Activated CD8-positive, alpha-beta T cell treated with anti-CD3 and anti-CD28 coated beads for 36 hours (primary cell): ENCODE measurements around the gene DEDD. TPM values are rescaled to one million over a fixed set of nuclear protein-coding genes. Genes with fewer than 3 reads are reported as not detected.

Source experiments
- ATAC-seq: fragments of 200-7000 bp; cut with Tn5 transposase; one replicate; pipeline ENCODE4 v1.10.0; 2021; ENCODE audit warnings: mild to moderate bottlenecking, moderate library complexity
- CTCF ChIA-PET: fragments of 350-600 bp; sonication (Branson Sonifier 250); formaldehyde crosslinking; loops from one replicate; lab custom pipeline; 2021; ENCODE audit warnings: antibody characterized with exemption; lab: Charles Lee
- POLR2A ChIA-PET: fragments of 350-600 bp; sonication (Branson Sonifier 250); formaldehyde crosslinking; loops from one replicate; lab custom pipeline; 2021; ENCODE audit warnings: antibody characterized with exemption; lab: Charles Lee
- DNase-seq: peaks from one replicate; pipeline ENCODE4 v3.0.0-alpha.2; 2020
- H3K27ac Mint-ChIP-seq: one replicate; pipeline ENCODE4 v1.8.0; 2021; ENCODE audit warnings: mild to moderate bottlenecking, mixed read lengths
- H3K27me3 Mint-ChIP-seq: one replicate; pipeline ENCODE4 v1.8.0; 2021; ENCODE audit warnings: mixed read lengths
- H3K36me3 Mint-ChIP-seq: one replicate; pipeline ENCODE4 v1.8.0; 2021; ENCODE audit warnings: low read depth, mixed read lengths
- H3K4me1 Mint-ChIP-seq: one replicate; pipeline ENCODE4 v1.8.0; 2021; ENCODE audit warnings: low read depth, mixed read lengths
- H3K4me3 Mint-ChIP-seq: one replicate; pipeline ENCODE4 v1.8.0; 2021; ENCODE audit warnings: mild to moderate bottlenecking, moderate library complexity, mixed read lengths
- H3K9me3 Mint-ChIP-seq: one replicate; pipeline ENCODE4 v1.8.0; 2021; ENCODE audit warnings: mixed read lengths
- intact Hi-C: fragments of 100-400 bp; cut with micrococcal nuclease; formaldehyde crosslinking; loops from one replicate; pipeline ENCODE4 v1.10.0; 2022
- total RNA-seq, 2 experiments: library from RNA; stranded (reverse); gene quantifications; one replicate each; pipeline ENCODE4 v1.2.3, GENCODE V29; 2021
- TF ChIP-seq, protein P1 (sequence below): fragments of 200-600 bp; IDR thresholded peaks from one replicate; pipeline ENCODE4 v1.8.0; 2022; ENCODE audit warnings: antibody characterized with exemption, mild to moderate bottlenecking

DEDD gene
- total RNA-seq, 2 experiments from 2014 or later, result 30.4 to 37.0 TPM

DNA sequence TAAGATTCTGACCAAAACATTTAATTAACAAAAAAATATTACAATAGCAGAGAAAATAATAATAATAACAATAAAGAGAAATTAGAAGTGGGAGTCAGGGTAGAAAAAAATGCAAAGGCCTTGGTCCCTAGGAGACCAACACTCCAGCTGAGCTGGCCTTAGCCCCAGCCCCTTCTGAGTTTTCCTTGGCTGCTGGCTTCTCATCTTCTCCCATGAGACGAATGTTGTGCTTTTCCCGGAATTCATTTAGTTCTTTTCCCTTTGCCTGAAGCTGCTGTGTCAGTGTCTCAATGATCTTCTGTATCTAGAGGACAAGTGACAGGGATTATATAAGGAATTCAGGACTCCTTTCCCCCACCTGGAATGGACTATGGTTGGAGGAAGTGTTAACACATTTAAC, 31.9 kb downstream of the DEDD start:
- TF ChIP-seq, protein P1, sequence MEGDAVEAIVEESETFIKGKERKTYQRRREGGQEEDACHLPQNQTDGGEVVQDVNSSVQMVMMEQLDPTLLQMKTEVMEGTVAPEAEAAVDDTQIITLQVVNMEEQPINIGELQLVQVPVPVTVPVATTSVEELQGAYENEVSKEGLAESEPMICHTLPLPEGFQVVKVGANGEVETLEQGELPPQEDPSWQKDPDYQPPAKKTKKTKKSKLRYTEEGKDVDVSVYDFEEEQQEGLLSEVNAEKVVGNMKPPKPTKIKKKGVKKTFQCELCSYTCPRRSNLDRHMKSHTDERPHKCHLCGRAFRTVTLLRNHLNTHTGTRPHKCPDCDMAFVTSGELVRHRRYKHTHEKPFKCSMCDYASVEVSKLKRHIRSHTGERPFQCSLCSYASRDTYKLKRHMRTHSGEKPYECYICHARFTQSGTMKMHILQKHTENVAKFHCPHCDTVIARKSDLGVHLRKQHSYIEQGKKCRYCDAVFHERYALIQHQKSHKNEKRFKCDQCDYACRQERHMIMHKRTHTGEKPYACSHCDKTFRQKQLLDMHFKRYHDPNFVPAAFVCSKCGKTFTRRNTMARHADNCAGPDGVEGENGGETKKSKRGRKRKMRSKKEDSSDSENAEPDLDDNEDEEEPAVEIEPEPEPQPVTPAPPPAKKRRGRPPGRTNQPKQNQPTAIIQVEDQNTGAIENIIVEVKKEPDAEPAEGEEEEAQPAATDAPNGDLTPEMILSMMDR, result no peak
- H3K4me3 Mint-ChIP-seq, result no peak overlapping the region
- DNase-seq (no peak), ATAC-seq (no peak)
- CTCF ChIA-PET, result interaction anchor here (1.0 to 9.4 kb wide), 8 partner anchors 12 to 103 kb away, joined by 3 to 200 read pairs (median 4); partner anchors contain the start of genes ARHGAP30 and USF1
- peaks cover 41% of the 10 kb centered on the region for H3K4me1 Mint-ChIP-seq
- intact Hi-C loops, result loop anchor here (5.0 kb wide), 1 partner anchor 33 kb away; the partner anchor contains the start of gene ARHGAP30
- H3K36me3 Mint-ChIP-seq, result peaks cover 24% of the 10 kb centered on the region
- no peaks in the 10 kb centered on the region for H3K27me3 Mint-ChIP-seq
- POLR2A ChIA-PET, result interaction anchor here (1.1 to 8.2 kb wide), 7 partner anchors 18 to 62 kb away, joined by 3 to 57 read pairs (median 3); partner anchors contain the start of genes ARHGAP30, TSTD1 and USF1
- no peaks in the 10 kb centered on the region for H3K9me3 Mint-ChIP-seq
- no peak overlapping the region for H3K27ac Mint-ChIP-seq

DNA sequence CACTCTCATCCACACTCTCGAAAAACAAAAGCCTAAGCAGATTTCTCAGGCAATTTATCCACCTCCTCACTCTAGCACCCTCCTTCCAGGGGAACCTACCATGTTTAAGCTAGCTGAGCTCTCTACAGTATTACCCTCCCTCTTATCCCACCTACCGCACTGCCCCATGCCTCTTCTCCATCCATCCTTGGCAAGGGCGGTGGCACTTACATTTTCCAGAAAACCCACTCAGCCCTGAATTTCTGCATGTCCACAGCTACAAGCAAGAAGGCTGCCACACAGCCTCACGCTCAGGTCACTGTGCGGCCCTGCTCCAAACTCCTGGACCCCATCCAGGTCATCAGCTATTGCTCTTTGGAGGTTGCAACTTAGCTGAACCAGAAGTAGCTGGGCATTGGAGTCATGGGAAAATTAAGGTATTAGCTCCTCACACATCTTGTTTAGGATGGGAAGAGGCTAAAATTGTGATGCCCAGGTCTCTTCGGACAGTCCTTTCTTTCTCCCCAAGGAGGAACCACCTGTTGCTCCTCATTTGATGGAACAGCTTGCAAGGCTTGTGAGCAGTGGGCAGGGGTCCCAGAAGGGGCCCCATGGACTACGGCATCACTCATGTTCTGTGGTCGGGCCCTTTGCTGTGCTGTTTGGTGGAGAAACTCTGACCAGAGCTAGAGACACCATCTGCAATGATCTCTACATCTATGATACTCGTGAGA, 33.2 kb downstream of the DEDD start:
- ChIA-PET POLR2A (interaction anchor here (0.7 to 8.2 kb wide), 15 partner anchors 15 to 217 kb away, joined by 3 to 57 read pairs (median 4); partner anchors contain the start of genes ARHGAP30, F11R, NIT1 and PFDN2), CTCF (interaction anchor here (1.0 to 9.4 kb wide), 20 partner anchors 9 to 192 kb away, joined by 3 to 200 read pairs (median 7); partner anchors contain the start of genes ARHGAP30, NIT1, PFDN2 and PPOX)
- H3K27me3 Mint-ChIP-seq, result no peaks in the 10 kb centered on the region
- DNase-seq (no peak), ATAC-seq (no peak)
- H3K4me3 Mint-ChIP-seq, result peak overlapping the region; percentile 71
- TF ChIP-seq, protein P1, result no peak
- intact Hi-C loops, result loop anchor here (2.0 to 5.0 kb wide), 2 partner anchors 58 to 102 kb away; no protein-coding TSS in a partner anchor
- H3K9me3 Mint-ChIP-seq, result no peaks in the 10 kb centered on the region
- H3K4me1 Mint-ChIP-seq, result peaks cover 43% of the 10 kb centered on the region
- no peak overlapping the region for H3K27ac Mint-ChIP-seq
- H3K36me3 Mint-ChIP-seq, result peaks cover 24% of the 10 kb centered on the region

DNA sequence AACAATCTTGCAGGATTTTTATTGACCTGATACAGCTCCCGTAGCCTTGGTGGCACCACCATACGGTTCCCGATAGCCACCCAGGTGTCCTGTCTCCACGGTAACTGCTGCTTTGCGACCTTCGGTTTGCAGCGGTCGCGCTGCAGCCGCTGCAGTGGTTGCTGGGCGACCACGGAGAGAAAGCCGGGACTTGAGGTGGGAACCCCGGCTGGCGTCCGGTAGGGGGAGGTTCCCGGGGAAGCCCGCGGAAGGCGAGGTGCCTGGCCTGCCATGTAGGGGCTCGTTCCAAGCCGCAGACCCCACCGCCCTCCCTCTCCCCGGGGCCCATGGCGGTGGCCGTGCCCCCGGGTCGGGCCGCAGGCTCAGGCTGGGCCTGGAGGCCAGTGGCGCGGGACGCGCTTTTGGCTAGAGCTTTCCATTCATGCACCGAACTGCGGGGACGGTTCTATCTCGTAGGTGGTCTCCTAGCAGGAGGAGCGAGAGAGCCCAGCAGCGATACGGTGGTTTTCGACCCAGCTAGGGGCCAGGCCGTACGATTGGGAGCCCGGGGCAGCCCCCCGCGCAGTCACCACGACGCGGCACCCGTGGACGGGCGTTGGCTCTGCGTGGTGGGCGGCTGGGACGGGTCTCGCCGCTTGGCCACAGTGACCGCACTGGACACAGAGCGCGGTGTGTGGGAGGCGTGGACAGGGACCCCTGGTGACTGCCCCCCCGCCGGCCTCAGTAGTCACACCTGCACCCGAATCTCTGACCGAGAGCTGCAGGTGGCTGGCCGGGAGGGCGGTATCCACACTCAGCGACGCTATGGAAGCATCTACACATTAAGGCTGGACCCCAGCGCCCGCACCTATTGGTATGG, 34.0 kb downstream of the DEDD start, which contains the start of gene KLHDC9:
TSS of gene KLHDC9 (plus strand) at position 152 of the 859 bp plus-strand sequence. CDS start at position 327, 175 bp downstream.
- H3K4me1 Mint-ChIP-seq, result peaks cover 45% of the 10 kb centered on the region
- peak; percentile 86 for DNase-seq
- peak within 1 kb of the TSS; percentile 83 for H3K4me3 Mint-ChIP-seq
- H3K36me3 Mint-ChIP-seq, result peaks cover 23% of the 10 kb centered on the region
- TF ChIP-seq, protein P1, result no peak
- intact Hi-C loops, result loop anchor here (2.0 to 5.0 kb wide), 2 partner anchors 58 to 101 kb away; no protein-coding TSS in a partner anchor
- ChIA-PET CTCF (interaction anchor here (0.6 to 9.4 kb wide), 35 partner anchors 8 to 383 kb away, joined by 3 to 200 read pairs (median 7); partner anchors contain the start of genes ARHGAP30, DEDD, F11R and NIT1), POLR2A (interaction anchor here (0.6 to 8.2 kb wide), 27 partner anchors 8 to 217 kb away, joined by 3 to 57 read pairs (median 4); partner anchors contain the start of genes ARHGAP30, F11R, NIT1 and PFDN2)
- ATAC-seq, result peak; percentile 82
- H3K9me3 Mint-ChIP-seq, result no peaks in the 10 kb centered on the region
- H3K27me3 Mint-ChIP-seq, result no peaks in the 10 kb centered on the region
- H3K27ac Mint-ChIP-seq, result peak within 1 kb of the TSS; percentile 87

DNA sequence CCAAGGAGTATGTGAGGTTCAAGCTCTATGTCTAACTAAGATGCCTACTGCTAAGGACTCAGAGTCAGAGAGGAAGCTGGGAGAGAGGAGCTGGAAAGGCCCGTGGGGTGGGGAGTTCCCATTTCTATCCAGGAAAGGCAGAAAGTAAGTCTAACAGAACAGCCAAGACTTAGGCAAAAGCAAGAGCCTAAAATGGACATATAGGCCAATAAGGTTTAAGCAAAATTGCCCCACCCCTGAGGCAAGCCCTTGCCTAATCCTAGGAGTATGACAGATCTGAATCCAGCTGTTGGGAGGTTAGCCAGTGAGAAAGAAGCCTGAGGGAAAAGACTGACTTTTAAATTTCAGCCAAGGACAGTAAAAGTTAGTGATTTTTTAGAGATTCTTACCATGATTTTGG, 35.9 kb downstream of the DEDD start:
- intact Hi-C loops, result loop anchor here (5.0 kb wide), 1 partner anchor 99 kb away; no protein-coding TSS in a partner anchor
- POLR2A ChIA-PET, result interaction anchor here (1.0 to 8.2 kb wide), 7 partner anchors 10 to 98 kb away, joined by 3 to 57 read pairs (median 19); partner anchors contain the start of genes ARHGAP30, NIT1, PFDN2 and USF1
- no peak for ATAC-seq
- Mint-ChIP-seq H3K4me3 (no peak overlapping the region), H3K9me3 (no peaks in the 10 kb centered on the region), H3K36me3 (peaks cover 16% of the 10 kb centered on the region), H3K27me3 (no peaks in the 10 kb centered on the region), H3K4me1 (peaks cover 62% of the 10 kb centered on the region), H3K27ac (peak overlapping the region; percentile 16)
- CTCF ChIA-PET, result interaction anchor here (0.9 to 9.4 kb wide), 24 partner anchors 9 to 263 kb away, joined by 3 to 200 read pairs (median 10); partner anchors contain the start of genes ARHGAP30, DEDD, F11R and NIT1
- TF ChIP-seq, protein P1, result no peak
- no peak for DNase-seq
